ENCODE results near the gene DGCR6.
"Not testable (repeated sequence)": the region's sequence is repeated elsewhere in the genome, so short reads cannot be mapped to it uniquely, and the experiment has no call there.

The DGCR6 gene

DNA sequence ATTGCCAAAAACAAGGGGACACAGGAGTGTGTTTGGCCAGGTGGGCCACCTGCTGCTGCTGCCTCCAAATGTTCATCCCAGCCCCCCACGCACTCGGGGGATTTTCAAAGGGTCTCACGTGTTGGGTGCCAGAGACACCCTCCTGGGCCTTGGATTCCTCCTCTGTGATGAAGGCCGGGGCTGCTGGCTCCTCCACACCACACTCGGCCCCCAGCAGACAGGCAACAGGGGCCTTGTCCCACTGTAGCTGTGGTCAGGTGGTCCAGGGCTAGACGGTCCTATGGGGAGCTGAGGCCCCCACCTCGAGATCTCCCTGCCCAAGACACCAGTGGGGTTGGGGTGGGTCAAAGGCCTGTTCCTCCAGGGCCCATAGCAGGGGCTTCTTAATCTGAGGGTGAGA lies 55.1 kb downstream of the DGCR6 start:
- ATAC-seq: not testable (repeated sequence)
